RWPE2 (cell line): Measurements from ENCODE around the gene RFC2.

ENCODE experiments used
- ATAC-seq: fragments of 200-7000 bp; cut with Tn5 transposase; 3 replicates; pipeline ENCODE4 v1.9.1; 2021; ENCODE audit warnings: low read depth
- DNase-seq: peaks from one replicate; pipeline ENCODE4 v3.0.0-alpha.2; 2020; ENCODE audit warnings: low spot score
- H3K27ac ChIP-seq: fragments of 450-650 bp; 2 replicates; pipeline ENCODE4 v1.5.1; 2017; ENCODE audit warnings: mild to moderate bottlenecking; ENCODE audit not compliant: poor library complexity, severe bottlenecking
- H3K27me3 ChIP-seq: fragments of 250-450 bp; sonication (Bioruptor Pico); 2 replicates; pipeline ENCODE4 v1.5.1; 2021; ENCODE audit warnings: mild to moderate bottlenecking, moderate library complexity; ENCODE audit not compliant: insufficient read depth, poor library complexity, severe bottlenecking
- H3K36me3 ChIP-seq: fragments of 250-450 bp; sonication (Bioruptor Pico); 2 replicates; pipeline ENCODE4 v1.5.1; 2020; ENCODE audit warnings: low read depth, mild to moderate bottlenecking, moderate library complexity
- H3K4me1 ChIP-seq: fragments of 250-450 bp; sonication (Bioruptor Pico); 2 replicates; pipeline ENCODE4 v1.5.1; 2021; ENCODE audit warnings: mild to moderate bottlenecking, moderate library complexity; ENCODE audit not compliant: insufficient read depth, poor library complexity, severe bottlenecking
- H3K4me3 ChIP-seq: fragments of 250-450 bp; sonication (Bioruptor Pico); 2 replicates; pipeline ENCODE4 v1.5.1; 2021; ENCODE audit warnings: mild to moderate bottlenecking, moderate library complexity; ENCODE audit not compliant: severe bottlenecking
- H3K9me3 ChIP-seq: fragments of 250-450 bp; sonication (Bioruptor Pico); 2 replicates; pipeline ENCODE4 v1.5.1; 2021; ENCODE audit warnings: mild to moderate bottlenecking, moderate library complexity; ENCODE audit not compliant: severe bottlenecking
- TF ChIP-seq, protein P1 (sequence below): fragments of 450-650 bp; IDR thresholded peaks from one replicate; pipeline ENCODE4 v1.5.1; 2017; ENCODE audit warnings: mild to moderate bottlenecking, moderate library complexity; ENCODE audit not compliant: poor library complexity, severe bottlenecking

RFC2 gene

DNA sequence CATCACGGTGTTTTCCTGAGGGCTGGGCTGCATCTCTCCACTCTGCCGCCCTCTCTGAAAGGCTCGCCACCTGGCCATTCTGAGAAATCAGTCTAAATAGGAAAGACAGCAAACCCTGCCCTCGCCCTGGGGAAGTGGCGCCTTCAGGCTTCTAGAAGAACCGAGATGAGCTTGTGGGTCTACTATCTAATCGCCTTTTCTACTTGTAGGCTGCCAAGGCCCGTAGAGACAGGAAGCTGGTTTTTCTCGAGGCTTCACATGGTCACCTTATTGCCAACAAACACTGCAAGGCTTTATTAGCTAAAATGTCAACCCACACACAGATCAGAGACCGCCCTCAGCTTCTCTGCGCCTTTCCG is 23.0 kb downstream of the RFC2 start:
- no peaks in the 10 kb centered on the region for H3K9me3 ChIP-seq
- no peak for DNase-seq
- H3K27me3 ChIP-seq: no peaks in the 10 kb centered on the region
- peaks cover 66% of the 10 kb centered on the region for H3K36me3 ChIP-seq
- no peaks in the 10 kb centered on the region for H3K4me1 ChIP-seq
- no peak overlapping the region for H3K27ac ChIP-seq
- H3K4me3 ChIP-seq: no peak overlapping the region
- ATAC-seq: no peak
- TF ChIP-seq, protein P1, sequence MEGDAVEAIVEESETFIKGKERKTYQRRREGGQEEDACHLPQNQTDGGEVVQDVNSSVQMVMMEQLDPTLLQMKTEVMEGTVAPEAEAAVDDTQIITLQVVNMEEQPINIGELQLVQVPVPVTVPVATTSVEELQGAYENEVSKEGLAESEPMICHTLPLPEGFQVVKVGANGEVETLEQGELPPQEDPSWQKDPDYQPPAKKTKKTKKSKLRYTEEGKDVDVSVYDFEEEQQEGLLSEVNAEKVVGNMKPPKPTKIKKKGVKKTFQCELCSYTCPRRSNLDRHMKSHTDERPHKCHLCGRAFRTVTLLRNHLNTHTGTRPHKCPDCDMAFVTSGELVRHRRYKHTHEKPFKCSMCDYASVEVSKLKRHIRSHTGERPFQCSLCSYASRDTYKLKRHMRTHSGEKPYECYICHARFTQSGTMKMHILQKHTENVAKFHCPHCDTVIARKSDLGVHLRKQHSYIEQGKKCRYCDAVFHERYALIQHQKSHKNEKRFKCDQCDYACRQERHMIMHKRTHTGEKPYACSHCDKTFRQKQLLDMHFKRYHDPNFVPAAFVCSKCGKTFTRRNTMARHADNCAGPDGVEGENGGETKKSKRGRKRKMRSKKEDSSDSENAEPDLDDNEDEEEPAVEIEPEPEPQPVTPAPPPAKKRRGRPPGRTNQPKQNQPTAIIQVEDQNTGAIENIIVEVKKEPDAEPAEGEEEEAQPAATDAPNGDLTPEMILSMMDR: no peak

DNA sequence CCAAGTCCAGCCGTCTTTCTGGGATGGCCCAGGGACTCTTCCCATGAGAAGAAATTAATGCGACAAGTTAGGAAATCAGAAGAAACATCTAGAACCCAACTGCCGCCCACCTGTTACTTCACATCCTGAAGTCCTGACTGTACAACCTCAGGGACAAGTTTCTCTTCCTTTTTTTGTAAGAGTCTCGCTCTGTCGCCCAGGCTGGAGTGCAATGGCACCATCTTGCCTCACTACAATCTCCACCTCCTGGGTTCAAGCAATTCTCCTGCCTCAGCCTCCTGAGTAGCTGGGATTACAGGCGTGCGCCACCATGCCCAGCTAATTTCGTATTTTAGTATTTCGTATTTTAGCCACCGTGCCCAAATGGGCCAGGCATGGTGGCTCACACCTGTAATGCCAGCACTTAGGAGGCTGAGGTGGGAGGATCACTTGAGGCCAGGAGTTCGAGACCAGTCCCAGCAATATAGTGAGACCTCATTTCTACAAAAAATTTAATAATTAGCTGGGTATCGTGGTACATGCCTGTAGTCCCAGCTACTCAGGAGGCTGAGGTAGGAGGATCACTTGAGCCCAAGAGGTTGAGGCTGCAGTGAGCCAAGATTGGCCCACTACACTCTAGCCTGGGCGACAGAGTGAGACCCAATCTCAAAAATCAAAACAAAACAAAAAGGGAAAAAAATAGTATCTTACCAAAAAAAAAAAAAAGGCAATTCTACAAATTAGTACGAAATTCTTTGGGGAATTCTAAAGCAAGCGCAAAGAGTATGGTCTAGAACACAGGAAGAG is 23.6 kb downstream of the RFC2 start:
- DNase-seq (no peak), ATAC-seq (no peak)
- no peaks in the 10 kb centered on the region for H3K27me3 ChIP-seq
- no peak overlapping the region for H3K27ac ChIP-seq
- TF ChIP-seq, protein P1: no peak
- H3K9me3 ChIP-seq: no peaks in the 10 kb centered on the region
- no peak overlapping the region for H3K4me3 ChIP-seq
- H3K4me1 ChIP-seq: no peaks in the 10 kb centered on the region
- peaks cover 63% of the 10 kb centered on the region for H3K36me3 ChIP-seq

DNA sequence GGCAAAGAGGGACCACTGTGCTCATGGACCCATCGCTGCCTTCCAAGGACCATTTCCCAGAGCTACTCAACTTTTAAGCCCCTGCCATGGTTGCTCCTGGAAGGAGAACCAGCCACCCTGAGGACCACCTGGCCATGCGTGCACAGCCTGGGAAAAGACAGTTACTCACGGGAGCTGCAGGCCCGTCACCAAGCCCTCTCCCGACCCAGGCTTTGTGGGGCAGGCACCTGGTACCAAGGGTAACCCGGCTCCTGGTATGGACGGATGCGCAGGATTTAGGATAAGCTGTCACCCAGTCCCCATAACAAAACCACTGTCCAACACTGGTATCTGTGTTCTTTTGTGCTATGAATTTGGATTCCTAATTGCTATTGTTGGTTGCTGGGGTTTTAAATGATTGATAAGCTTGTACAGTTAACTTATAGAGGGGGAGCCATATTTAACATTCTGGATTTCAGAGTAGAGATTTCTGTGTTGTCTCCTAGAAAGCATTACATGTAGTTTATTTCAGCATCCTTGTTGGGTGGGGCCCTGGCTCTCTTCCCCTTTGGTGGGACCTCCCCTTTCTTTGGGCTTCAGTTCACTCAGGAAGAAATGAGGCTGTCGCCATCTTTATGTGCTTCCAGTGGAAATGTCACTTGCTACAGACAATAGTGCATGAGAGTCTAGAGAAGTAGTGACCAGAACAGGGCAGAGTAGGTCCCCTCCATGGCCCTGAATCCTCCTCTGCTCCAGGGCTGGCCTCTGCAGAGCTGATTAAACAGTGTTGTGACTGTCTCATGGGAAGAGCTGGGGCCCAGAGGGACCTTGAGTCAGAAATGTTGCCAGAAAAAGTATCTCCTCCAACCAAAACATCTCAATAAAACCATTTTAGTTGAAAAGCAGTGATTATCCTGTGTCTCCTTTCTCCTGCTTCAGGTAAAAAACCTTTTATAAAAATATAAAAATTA is 25.0 kb downstream of the RFC2 start:
- no peak overlapping the region for H3K27ac ChIP-seq

DNA sequence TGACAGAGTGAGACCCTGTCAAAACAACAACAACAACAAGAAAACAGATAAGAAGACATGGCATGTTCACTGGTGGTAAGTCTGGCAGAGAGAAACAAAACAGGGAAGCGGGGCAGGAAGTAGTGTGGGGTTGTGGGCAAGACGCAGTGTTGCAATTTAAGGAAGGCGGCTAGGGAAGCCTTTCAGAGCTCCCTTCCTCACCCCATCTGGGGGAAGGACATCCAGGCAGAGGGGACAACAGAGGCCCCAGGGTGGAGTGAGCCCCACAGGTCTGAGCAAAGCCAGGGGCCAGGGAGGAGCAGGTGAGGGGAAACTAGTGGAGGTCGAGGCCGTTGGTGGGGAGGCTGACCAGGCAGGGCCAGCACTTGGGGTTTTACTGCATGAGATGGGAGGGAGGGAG is 27.6 kb downstream of the RFC2 start:
- TF ChIP-seq, protein P1: no peak
- Histone ChIP-seq H3K27ac (no peak overlapping the region), H3K9me3 (no peaks in the 10 kb centered on the region), H3K36me3 (peaks cover 26% of the 10 kb centered on the region), H3K27me3 (no peaks in the 10 kb centered on the region), H3K4me3 (no peak overlapping the region), H3K4me1 (no peaks in the 10 kb centered on the region)
- no peak for ATAC-seq
- no peak for DNase-seq

More for the DNA sequence above, 25.0 kb downstream of the RFC2 start:
- Histone ChIP-seq H3K4me3 (no peak overlapping the region), H3K36me3 (peaks cover 49% of the 10 kb centered on the region), H3K9me3 (no peaks in the 10 kb centered on the region), H3K27me3 (no peaks in the 10 kb centered on the region), H3K4me1 (no peaks in the 10 kb centered on the region)
- ATAC-seq (no peak), DNase-seq (no peak)
- TF ChIP-seq, protein P1: no peak
